GM19468 (cell line): Measurements from ENCODE around the gene MRPS7.
A peak's percentile ranks its signal among the peaks of the same experiment; 100 is the strongest.
"Not testable (repeated sequence)": the region's sequence is repeated elsewhere in the genome, so short reads cannot be mapped to it uniquely, and the experiment has no call there.

Experiments used
- ATAC-seq: cut with Tn5 transposase; IDR thresholded peaks from one replicate; pipeline ENCODE4 v1.9.1; 2021; ENCODE audit warnings: mild to moderate bottlenecking, moderate library complexity, moderate number of reproducible peaks; ENCODE audit not compliant: unreplicated experiment; ENCODE audit errors: extremely low read depth

MRPS7 gene

GRCh38 chr17:75270218-75270965 lies 8.7 kb downstream of the MRPS7 start:
- ATAC-seq: no peak

- no peak for ATAC-seq
These were observed 9.2 kb downstream of the MRPS7 start, which contains the start of gene MIF4GD for GRCh38 chr17:75270966-75271232. Gene MIF4GD (minus strand): TSS chr17:75271231. CDS start chr17:75270195, 1,036 bp downstream.

- peak; percentile 75 for ATAC-seq
These were observed 9.7 kb downstream of the MRPS7 start for GRCh38 chr17:75271233-75271954.

- ATAC-seq: no peak
These were observed 10.5 kb downstream of the MRPS7 start for GRCh38 chr17:75271955-75272847.

- ATAC-seq: no peak
These were observed 11.1 kb downstream of the MRPS7 start for GRCh38 chr17:75272848-75273184.

GRCh38 chr17:75273977-75274708 lies 12.5 kb downstream of the MRPS7 start:
- no peak for ATAC-seq

- no peak for ATAC-seq
These were observed 16.0 kb downstream of the MRPS7 start for GRCh38 chr17:75277664-75278071.

GRCh38 chr17:75280189-75280588 lies 18.5 kb downstream of the MRPS7 start:
- not testable (repeated sequence) for ATAC-seq

- ATAC-seq: no peak
These were observed 23.4 kb downstream of the MRPS7 start for GRCh38 chr17:75285123-75285522.

- no peak for ATAC-seq
These were observed 25.5 kb downstream of the MRPS7 start for GRCh38 chr17:75287221-75287620.

- ATAC-seq: no peak
These were observed 26.7 kb downstream of the MRPS7 start for GRCh38 chr17:75288359-75288758.

- ATAC-seq: no peak
These were observed 27.1 kb downstream of the MRPS7 start for GRCh38 chr17:75288770-75289114.

- peak; percentile 86 for ATAC-seq
These were observed 27.6 kb downstream of the MRPS7 start, which contains the start of gene SLC25A19 for GRCh38 chr17:75289115-75289831. Gene SLC25A19 (minus strand): TSS chr17:75289433. CDS start chr17:75286764, 2,669 bp downstream.

- ATAC-seq: no peak
These were observed 28.2 kb downstream of the MRPS7 start for GRCh38 chr17:75289832-75290337.

- ATAC-seq: not testable (repeated sequence)
These were observed 31.2 kb downstream of the MRPS7 start for GRCh38 chr17:75292810-75293448.

- ATAC-seq: peak; percentile 27
These were observed 33.8 kb downstream of the MRPS7 start for GRCh38 chr17:75295201-75296158.

- ATAC-seq: no peak
These were observed 38.6 kb downstream of the MRPS7 start for GRCh38 chr17:75300280-75300679.

- ATAC-seq: no peak
These were observed 39.4 kb downstream of the MRPS7 start for GRCh38 chr17:75301049-75301448.
